ENCODE results near the gene STUM.

Gene STUM

GRCh38 chr1:226565476-226565875, 16.9 kb downstream of the STUM start:
- DNase-seq = no peak

- no peak for DNase-seq
Observed at GRCh38 chr1:226566234-226566633, 17.7 kb downstream of the STUM start.

GRCh38 chr1:226566760-226567159, 18.2 kb downstream of the STUM start:
- DNase-seq = no peak

GRCh38 chr1:226568077-226568831, 19.7 kb downstream of the STUM start:
- no peak for DNase-seq

- DNase-seq = no peak
Observed at GRCh38 chr1:226568975-226569741, 20.6 kb downstream of the STUM start.

GRCh38 chr1:226569879-226570547, 21.4 kb downstream of the STUM start:
- peak in 1 of 2 donors; percentile 18 for DNase-seq

GRCh38 chr1:226571893-226572292, 23.3 kb downstream of the STUM start:
- DNase-seq = no peak

GRCh38 chr1:226572325-226572726, 23.8 kb downstream of the STUM start:
- no peak for DNase-seq

GRCh38 chr1:226574044-226574443, 25.5 kb downstream of the STUM start:
- no peak for DNase-seq

GRCh38 chr1:226574591-226575435, 26.2 kb downstream of the STUM start:
- no peak for DNase-seq

- DNase-seq = no peak
Observed at GRCh38 chr1:226575436-226575720, 26.8 kb downstream of the STUM start.

GRCh38 chr1:226575739-226576378, 27.3 kb downstream of the STUM start:
- DNase-seq = no peak

- no peak for DNase-seq
Observed at GRCh38 chr1:226576601-226577000, 28.0 kb downstream of the STUM start.

- DNase-seq = no peak
Observed at GRCh38 chr1:226577401-226578180, 29.0 kb downstream of the STUM start.

GRCh38 chr1:226578946-226579578, 30.5 kb downstream of the STUM start:
- no peak for DNase-seq

GRCh38 chr1:226579781-226580323, 31.3 kb downstream of the STUM start:
- no peak for DNase-seq

- DNase-seq = no peak
Observed at GRCh38 chr1:226580625-226581270, 32.2 kb downstream of the STUM start.

GRCh38 chr1:226581650-226582330, 33.2 kb downstream of the STUM start:
- DNase-seq = no peak

GRCh38 chr1:226582966-226583365, 34.4 kb downstream of the STUM start:
- DNase-seq = no peak

GRCh38 chr1:226584164-226584563, 35.6 kb downstream of the STUM start:
- no peak for DNase-seq
